Lower lobe of right lung (tissue), 2 donors: Measurements from ENCODE around the gene GSG1L. TPM values are rescaled to one million over a fixed set of nuclear protein-coding genes. Genes with fewer than 3 reads are reported as not detected.

Experiments
- ATAC-seq, 2 donors: fragments of 200-7000 bp; cut with Tn5 transposase; one replicate each; pipeline ENCODE4 v1.9.1; 2020 to 2022; ENCODE audit warnings: mild to moderate bottlenecking in 2 of 2, moderate library complexity in 2 of 2
- DNase-seq: peaks from one replicate; pipeline ENCODE4 v3.0.0-alpha.2; 2020
- H3K27ac ChIP-seq: fragments of 200-600 bp; one replicate; pipeline ENCODE4 v1.8.0; 2022
- H3K27me3 ChIP-seq: fragments of 200-600 bp; one replicate; pipeline ENCODE4 v1.8.0; 2022; ENCODE audit warnings: low read depth
- H3K36me3 ChIP-seq: fragments of 200-600 bp; one replicate; pipeline ENCODE4 v1.8.0; 2022; ENCODE audit warnings: mild to moderate bottlenecking
- H3K4me1 ChIP-seq: fragments of 200-600 bp; one replicate; pipeline ENCODE4 v1.8.0; 2022
- H3K4me3 ChIP-seq: fragments of 200-600 bp; one replicate; pipeline ENCODE4 v1.8.0; 2022; ENCODE audit warnings: mild to moderate bottlenecking
- H3K9me3 ChIP-seq: fragments of 200-600 bp; one replicate; pipeline ENCODE4 v1.8.0; 2022
- CTCF ChIP-seq: fragments of 200-600 bp; IDR thresholded peaks from one replicate; pipeline ENCODE4 v1.8.0; 2022; ENCODE audit warnings: antibody characterized with exemption, mild to moderate bottlenecking
- intact Hi-C: fragments of 100-400 bp; cut with DNase I; formaldehyde crosslinking; loops from one replicate; pipeline ENCODE4 v1.11.0; 2022
- total RNA-seq: library from RNA; stranded (reverse); fragmentation: NEBNext Ultra II Directional; extraction: Animal tissue kit (Norgen Biotek cat#: 25700); gene quantifications from one replicate; pipeline ENCODE4 v1.2.1, GENCODE V29; 2021
- donor health status: DM: no; HTN: yes; CAD: no; lungs with severe emphysema.

GSG1L gene
- total RNA-seq, 1 donor from 2014 or later = 0.30 TPM

GRCh38 chr16:27961296-27961620, 102.3 kb downstream of the GSG1L start:
- peaks cover 7% of the 10 kb centered on the region for H3K9me3 ChIP-seq
- ATAC-seq (no peak), DNase-seq (no peak)
- intact Hi-C loops = no loop called here
- H3K4me3 ChIP-seq = no peak overlapping the region
- no peaks in the 10 kb centered on the region for H3K36me3 ChIP-seq
- TF ChIP-seq CTCF = no peak
- H3K4me1 ChIP-seq = no peaks in the 10 kb centered on the region
- H3K27me3 ChIP-seq = no peaks in the 10 kb centered on the region
- no peak overlapping the region for H3K27ac ChIP-seq

GRCh38 chr16:27960619-27961295, 102.8 kb downstream of the GSG1L start:
- Histone ChIP-seq H3K9me3 (peaks cover 7% of the 10 kb centered on the region), H3K4me3 (no peak overlapping the region), H3K36me3 (no peaks in the 10 kb centered on the region), H3K27ac (no peak overlapping the region), H3K27me3 (no peaks in the 10 kb centered on the region), H3K4me1 (no peaks in the 10 kb centered on the region)
- ATAC-seq (no peak), DNase-seq (no peak)
- no peak for TF ChIP-seq CTCF
- intact Hi-C loops = no loop called here

GRCh38 chr16:27959914-27960313, 103.6 kb downstream of the GSG1L start:
- no peaks in the 10 kb centered on the region for H3K36me3 ChIP-seq
- intact Hi-C loops = no loop called here
- no peak for TF ChIP-seq CTCF
- no peak overlapping the region for H3K27ac ChIP-seq
- ATAC-seq (no peak), DNase-seq (no peak)
- H3K9me3 ChIP-seq = peaks cover 9% of the 10 kb centered on the region
- no peaks in the 10 kb centered on the region for H3K4me1 ChIP-seq
- no peak overlapping the region for H3K4me3 ChIP-seq
- H3K27me3 ChIP-seq = no peaks in the 10 kb centered on the region

GRCh38 chr16:27954191-27954590, 109.3 kb downstream of the GSG1L start:
- no peaks in the 10 kb centered on the region for H3K36me3 ChIP-seq
- DNase-seq (no peak), ATAC-seq (no peak)
- no peaks in the 10 kb centered on the region for H3K4me1 ChIP-seq
- intact Hi-C loops = no loop called here
- no peak overlapping the region for H3K4me3 ChIP-seq
- peaks cover 13% of the 10 kb centered on the region for H3K9me3 ChIP-seq
- no peaks in the 10 kb centered on the region for H3K27me3 ChIP-seq
- TF ChIP-seq CTCF = no peak
- H3K27ac ChIP-seq = no peak overlapping the region

- no peak for TF ChIP-seq CTCF
- no peaks in the 10 kb centered on the region for H3K27me3 ChIP-seq
- H3K9me3 ChIP-seq = peaks cover 10% of the 10 kb centered on the region
- intact Hi-C loops = no loop called here
- H3K4me1 ChIP-seq = no peaks in the 10 kb centered on the region
- no peak for ATAC-seq
- no peak for DNase-seq
- H3K27ac ChIP-seq = no peak overlapping the region
- H3K36me3 ChIP-seq = no peaks in the 10 kb centered on the region
- H3K4me3 ChIP-seq = no peak overlapping the region
These were observed 110.7 kb downstream of the GSG1L start for GRCh38 chr16:27952811-27953210.
